DOHH2 (cell line): Measurements from ENCODE around the gene CEACAM21.

Experiments
- CTCF ChIP-seq: fragments of 200-600 bp; sonication (generic); IDR thresholded peaks from one replicate; pipeline ENCODE4 v1.5.1; 2014; ENCODE audit warnings: antibody characterized with exemption, mild to moderate bottlenecking, low read depth, low read length; ENCODE audit not compliant: poor library complexity, severe bottlenecking
- EZH2phosphoT487 ChIP-seq: fragments of 200-600 bp; sonication (generic); IDR thresholded peaks from 2 replicates; pipeline ENCODE4 v1.6.1; 2017; ENCODE audit warnings: borderline replicate concordance, mild to moderate bottlenecking, antibody characterized with exemption, low read length, moderate library complexity, mixed read lengths

GRCh38 chr19:41547569-41547968 lies 28.4 kb upstream of the CEACAM21 start:
- TF ChIP-seq CTCF (no peak), EZH2phosphoT487 (no peak)
